GM06990 (cell line): ENCODE measurements around the gene RAI14.

ENCODE experiments used
- DNase-seq: peaks from one replicate; pipeline ENCODE4 v3.0.0-alpha.2; 2011; ENCODE audit not compliant: insufficient read length; ENCODE audit errors: extremely low read depth
- H3K27me3 ChIP-seq: replicated peaks from 2 replicates; pipeline ENCODE4 v1.6.0; 2011; ENCODE audit warnings: low read length; ENCODE audit not compliant: control insufficient read depth, insufficient read depth
- H3K36me3 ChIP-seq: 2 replicates; pipeline ENCODE4 v1.5.1; 2011; ENCODE audit warnings: low read length; ENCODE audit not compliant: control insufficient read depth, insufficient read depth
- H3K4me3 ChIP-seq: replicated peaks from 2 replicates; pipeline ENCODE4 v1.5.1; 2011; ENCODE audit warnings: low read depth, mild to moderate bottlenecking, control low read depth, low read length
- TF ChIP-seq, protein P1 (sequence below): IDR thresholded peaks from 2 replicates; pipeline ENCODE4 v1.5.1; 2011; ENCODE audit warnings: low read length, control low read depth, mild to moderate bottlenecking, inconsistent platforms; ENCODE audit not compliant: insufficient read depth, poor library complexity, severe bottlenecking

RAI14 gene

DNA sequence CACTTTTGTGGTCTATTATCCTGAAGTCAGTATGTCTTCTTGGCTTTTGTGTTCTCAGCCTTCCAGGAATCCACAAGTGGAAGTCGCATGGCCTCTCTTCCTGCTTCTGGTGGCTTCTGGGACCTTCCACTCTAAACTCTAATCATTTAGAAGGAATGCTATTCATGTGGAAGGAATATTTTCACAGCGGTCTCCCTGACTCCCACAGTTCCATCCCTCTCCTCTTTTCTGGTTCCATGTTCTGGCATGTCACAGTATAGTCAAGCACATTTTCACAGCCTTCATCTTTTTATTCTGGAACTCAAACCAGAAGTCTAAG lies 7.3 kb upstream of the RAI14 start:
- Histone ChIP-seq H3K27me3 (no peaks in the 10 kb centered on the region), H3K4me3 (no peak overlapping the region), H3K36me3 (no peaks in the 10 kb centered on the region)
- TF ChIP-seq, protein P1, sequence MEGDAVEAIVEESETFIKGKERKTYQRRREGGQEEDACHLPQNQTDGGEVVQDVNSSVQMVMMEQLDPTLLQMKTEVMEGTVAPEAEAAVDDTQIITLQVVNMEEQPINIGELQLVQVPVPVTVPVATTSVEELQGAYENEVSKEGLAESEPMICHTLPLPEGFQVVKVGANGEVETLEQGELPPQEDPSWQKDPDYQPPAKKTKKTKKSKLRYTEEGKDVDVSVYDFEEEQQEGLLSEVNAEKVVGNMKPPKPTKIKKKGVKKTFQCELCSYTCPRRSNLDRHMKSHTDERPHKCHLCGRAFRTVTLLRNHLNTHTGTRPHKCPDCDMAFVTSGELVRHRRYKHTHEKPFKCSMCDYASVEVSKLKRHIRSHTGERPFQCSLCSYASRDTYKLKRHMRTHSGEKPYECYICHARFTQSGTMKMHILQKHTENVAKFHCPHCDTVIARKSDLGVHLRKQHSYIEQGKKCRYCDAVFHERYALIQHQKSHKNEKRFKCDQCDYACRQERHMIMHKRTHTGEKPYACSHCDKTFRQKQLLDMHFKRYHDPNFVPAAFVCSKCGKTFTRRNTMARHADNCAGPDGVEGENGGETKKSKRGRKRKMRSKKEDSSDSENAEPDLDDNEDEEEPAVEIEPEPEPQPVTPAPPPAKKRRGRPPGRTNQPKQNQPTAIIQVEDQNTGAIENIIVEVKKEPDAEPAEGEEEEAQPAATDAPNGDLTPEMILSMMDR: no peak
- no peak for DNase-seq

DNA sequence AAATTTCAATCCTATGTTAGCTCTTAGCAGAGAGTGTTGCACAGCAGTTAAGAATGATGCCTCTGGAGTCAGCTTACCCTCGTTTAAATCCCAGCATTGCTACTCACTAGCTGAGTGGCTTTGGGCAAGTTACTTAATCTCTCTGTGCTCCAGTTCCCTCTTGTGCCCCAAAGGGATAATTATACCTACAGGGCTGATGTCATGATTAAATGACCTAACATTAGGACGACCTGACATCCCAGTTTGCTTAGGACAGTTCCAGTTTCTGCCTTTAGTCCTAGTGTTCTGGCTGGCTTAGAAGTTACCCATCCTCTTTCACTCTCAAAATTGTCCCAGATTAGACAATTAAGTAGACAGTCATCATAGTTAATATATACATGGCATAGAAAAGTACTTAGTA lies 4.3 kb upstream of the RAI14 start:
- no peak overlapping the region for H3K4me3 ChIP-seq
- no peaks in the 10 kb centered on the region; the same call in 1 of the 2 replicates for H3K27me3 ChIP-seq
- no peaks in the 10 kb centered on the region for H3K36me3 ChIP-seq
- no peak for DNase-seq
- TF ChIP-seq, protein P1: no peak

DNA sequence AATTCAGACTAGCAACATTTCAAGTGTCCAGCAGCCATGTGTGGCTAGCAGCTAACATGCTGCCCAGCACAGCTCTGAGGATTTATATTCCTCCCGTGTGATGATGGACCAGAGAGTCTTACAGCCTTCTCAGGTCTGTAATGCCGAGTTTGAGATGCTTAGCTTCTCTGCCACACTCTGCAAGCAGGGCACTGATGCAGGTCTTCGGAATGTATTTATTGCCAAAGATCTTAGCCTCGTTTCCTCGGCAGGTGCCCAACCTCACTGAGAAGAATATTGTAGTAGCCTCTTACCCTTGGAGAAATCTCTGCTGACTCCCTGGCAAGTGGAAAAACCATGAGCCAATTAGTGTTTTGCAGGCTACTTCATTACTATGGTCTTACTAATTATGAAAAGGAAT lies 3.7 kb upstream of the RAI14 start:
- H3K36me3 ChIP-seq: no peaks in the 10 kb centered on the region
- no peak for DNase-seq
- TF ChIP-seq, protein P1: no peak
- H3K27me3 ChIP-seq: no peaks in the 10 kb centered on the region; the same call in none of the 2 replicates
- no peak overlapping the region for H3K4me3 ChIP-seq

DNA sequence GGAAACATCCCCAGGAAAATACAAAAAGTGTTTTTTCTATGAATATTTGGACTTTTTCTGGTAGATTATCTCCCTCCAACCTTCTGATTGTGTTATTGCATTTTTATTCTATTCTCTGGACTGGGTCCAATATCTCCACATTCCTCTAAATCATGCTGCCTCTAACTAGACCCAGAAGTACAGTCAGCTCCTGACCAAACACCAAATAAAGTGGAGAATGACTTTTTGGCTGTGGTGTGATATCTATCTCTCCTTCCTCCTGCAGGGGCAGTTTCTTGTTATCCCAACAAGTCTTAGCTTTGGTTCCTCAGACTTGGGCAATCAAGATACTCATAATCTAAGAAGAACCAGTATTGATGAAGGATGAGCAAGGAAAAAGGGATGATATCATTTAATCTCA lies 3.2 kb upstream of the RAI14 start:
- no peaks in the 10 kb centered on the region; the same call in none of the 2 replicates for H3K27me3 ChIP-seq
- no peaks in the 10 kb centered on the region for H3K36me3 ChIP-seq
- TF ChIP-seq, protein P1: no peak
- no peak overlapping the region for H3K4me3 ChIP-seq
- DNase-seq: no peak

DNA sequence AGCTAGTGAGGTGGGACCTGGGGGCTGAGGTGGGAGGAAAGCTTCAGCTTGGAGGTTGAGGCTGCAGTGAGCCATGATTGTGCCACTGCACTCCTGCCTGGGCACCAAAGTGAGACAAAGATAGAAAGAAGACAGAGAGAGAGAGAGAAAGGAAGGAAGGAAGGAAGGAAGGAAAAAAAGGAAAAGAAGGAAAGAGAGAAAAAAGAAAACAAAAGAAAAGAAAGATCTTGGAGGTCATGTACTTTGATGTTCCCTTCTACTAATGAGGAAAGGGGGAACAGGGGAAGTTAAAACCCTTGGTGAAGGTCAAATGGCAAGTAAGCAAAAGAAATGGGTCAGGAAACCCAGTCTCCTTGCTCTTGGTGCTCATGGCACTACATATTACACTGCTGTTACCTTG lies 2.4 kb upstream of the RAI14 start:
- no peaks in the 10 kb centered on the region for H3K36me3 ChIP-seq
- no peaks in the 10 kb centered on the region; the same call in none of the 2 replicates for H3K27me3 ChIP-seq
- TF ChIP-seq, protein P1: no peak
- DNase-seq: no peak
- no peak overlapping the region for H3K4me3 ChIP-seq

DNA sequence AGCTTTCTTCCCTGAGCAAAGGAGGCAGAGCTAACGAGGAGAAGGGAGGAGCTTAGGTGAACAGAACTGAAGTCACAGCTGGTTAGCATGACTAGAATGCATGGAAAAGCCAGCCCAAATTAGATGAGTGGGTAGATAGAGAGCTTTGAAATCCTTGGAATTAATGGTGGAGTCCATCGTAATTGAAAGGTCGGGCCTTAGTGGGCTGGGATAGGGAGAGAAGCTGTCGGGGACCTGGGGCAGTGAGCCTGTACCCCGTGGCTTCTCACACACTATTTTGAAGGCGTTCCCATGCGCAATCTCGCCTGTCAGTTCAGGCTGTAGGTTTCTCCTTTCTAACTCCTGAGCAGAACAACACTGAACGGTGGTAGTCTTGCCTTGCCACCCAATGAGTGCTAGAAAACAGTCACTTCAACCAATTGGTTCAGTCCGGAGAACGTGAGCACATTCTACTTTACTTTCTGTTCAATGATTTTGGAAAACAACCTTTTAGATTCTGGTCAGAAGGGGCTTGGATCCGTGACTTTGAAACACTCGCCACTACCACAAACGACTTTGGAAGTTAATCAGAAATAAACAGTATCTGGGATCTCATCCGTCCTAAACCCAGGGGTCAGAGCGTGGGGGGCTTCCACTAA lies 655 bp upstream of the RAI14 start:
- H3K27me3 ChIP-seq: no peaks in the 10 kb centered on the region; the same call in none of the 2 replicates
- H3K4me3 ChIP-seq: peak overlapping the region; percentile 64
- DNase-seq: peak; percentile 23
- TF ChIP-seq, protein P1: no peak
- no peaks in the 10 kb centered on the region for H3K36me3 ChIP-seq
